Endothelial cell of umbilical vein (primary cell): Measurements from ENCODE around the gene HEATR1. TPM values are rescaled to one million over a fixed set of nuclear protein-coding genes. Genes with fewer than 3 reads are reported as not detected.

Experiments
- BruUV-seq: library from RNA; stranded (reverse); fragments of 400-500 nt; replicated peaks from 2 replicates; lab custom pipeline; 2021; lab: Mats Ljungman, UMichigan
- CTCF ChIA-PET: fragments of 300-600, 350-600 bp; sonication (Branson Sonifier 250); formaldehyde crosslinking; loops from one replicate; lab custom pipeline; 2021; ENCODE audit warnings: antibody characterized with exemption, inconsistent platforms; lab: Charles Lee
- POLR2A ChIA-PET: fragments of 300-600, 350-600 bp; sonication (Branson Sonifier 250); formaldehyde crosslinking; loops from one replicate; lab custom pipeline; 2021; ENCODE audit warnings: antibody characterized with exemption, inconsistent platforms; lab: Charles Lee
- DNase-seq: peaks from one replicate; pipeline ENCODE4 v3.0.0-alpha.2; 2011; ENCODE audit warnings: low read depth, low spot score
- FAIRE-seq: peaks from 2 replicates; lab custom pipeline; 2011; peaks lifted over from hg19 to GRCh38; lab: Jason Lieb, UNC
- H2AFZ ChIP-seq: 2 replicates; pipeline ENCODE4 v1.6.0; 2012; ENCODE audit warnings: low read depth, low read length, control low read depth, inconsistent platforms
- H3K27ac ChIP-seq: 2 replicates; pipeline ENCODE4 v1.5.1; 2011; ENCODE audit warnings: low read depth, mild to moderate bottlenecking, control low read depth, low read length, moderate library complexity; ENCODE audit not compliant: insufficient read depth
- H3K27me3 ChIP-seq, 2 experiments: 2 replicates each; pipeline versions ENCODE4 v1.6.0 to v1.6.1; 2011; ENCODE audit warnings: low read length in 2 of 2, mixed read lengths in 1 of 2; ENCODE audit not compliant: control insufficient read depth in 2 of 2, insufficient read depth in 2 of 2
- H3K36me3 ChIP-seq, 2 experiments: 2 replicates in 1 of 2; 3 replicates in 1 of 2; pipeline ENCODE4 v1.5.1; 2011; ENCODE audit warnings: low read length in 2 of 2, mild to moderate bottlenecking in 1 of 2, moderate library complexity in 1 of 2; ENCODE audit not compliant: control insufficient read depth in 2 of 2, insufficient read depth in 2 of 2; ENCODE audit errors: extremely low read depth in 1 of 2
- H3K4me1 ChIP-seq: 3 replicates; pipeline ENCODE4 v1.5.1; 2011; ENCODE audit warnings: mild to moderate bottlenecking, low read length; ENCODE audit not compliant: control insufficient read depth, insufficient read depth; ENCODE audit errors: extremely low read depth
- H3K4me2 ChIP-seq: 2 replicates; pipeline ENCODE4 v1.6.1; 2011; ENCODE audit warnings: low read length, control low read depth, mixed read lengths; ENCODE audit not compliant: insufficient read depth
- H3K4me3 ChIP-seq, 3 experiments: fragments of 200-600 bp in 1 of 3; sonication (generic), shearing (Covaris generic) in 1 of 3; replicated peaks in 1 of 3; 2 replicates each; pipeline ENCODE4 v1.5.1; 2011 to 2016; ENCODE audit warnings: control low read depth in 3 of 3, low read length in 3 of 3, mild to moderate bottlenecking in 2 of 3, inconsistent platforms in 1 of 3, low read depth in 1 of 3, moderate library complexity in 1 of 3; ENCODE audit not compliant: insufficient read depth in 1 of 3
- H3K79me2 ChIP-seq: 2 replicates; pipeline ENCODE4 v1.6.0; 2012; ENCODE audit warnings: low read length, inconsistent platforms; ENCODE audit not compliant: control insufficient read depth, insufficient read depth
- H3K9ac ChIP-seq: replicated peaks from 2 replicates; pipeline ENCODE3; 2011; ENCODE audit warnings: low read length, control low read depth; ENCODE audit not compliant: insufficient read depth; ENCODE audit errors: extremely low read depth
- H3K9me1 ChIP-seq: replicated peaks from 3 replicates; pipeline ENCODE4 v1.6.0; 2011; ENCODE audit warnings: mild to moderate bottlenecking, low read length; ENCODE audit not compliant: control insufficient read depth, insufficient read depth; ENCODE audit errors: extremely low read depth
- H3K9me3 ChIP-seq: replicated peaks from 2 replicates; pipeline ENCODE4 v1.5.1; 2012; ENCODE audit warnings: low read length, inconsistent platforms; ENCODE audit not compliant: control insufficient read depth, insufficient read depth
- H4K20me1 ChIP-seq: replicated peaks from 2 replicates; pipeline ENCODE3; 2011; ENCODE audit warnings: mild to moderate bottlenecking, low read length; ENCODE audit not compliant: control insufficient read depth, insufficient read depth; ENCODE audit errors: extremely low read depth
- GATA2 ChIP-seq: IDR thresholded peaks from 2 replicates; pipeline ENCODE4 v1.7.0; 2011; ENCODE audit warnings: low read depth, mild to moderate bottlenecking, moderate library complexity, mixed read lengths, low read length; ENCODE audit not compliant: insufficient read length, insufficient read depth
- MAX ChIP-seq: IDR thresholded peaks from 2 replicates; pipeline ENCODE4 v1.6.1; 2011; ENCODE audit not compliant: insufficient read depth, insufficient read length
- POLR2A ChIP-seq: IDR thresholded peaks from 2 replicates; pipeline ENCODE4 v1.6.1; 2012; ENCODE audit warnings: low read depth, mild to moderate bottlenecking, control low read depth, low read length
- POLR2AphosphoS5 ChIP-seq: IDR thresholded peaks from 2 replicates; pipeline ENCODE4 v1.6.1; 2012; ENCODE audit warnings: low read depth, mild to moderate bottlenecking, control low read depth, low read length, moderate library complexity; ENCODE audit not compliant: insufficient read depth
- dilution Hi-C: fragments of 300-500 bp; cut with MboI; formaldehyde crosslinking; loops from one replicate; pipeline ENCODE4 v1.15.0; 2019; ENCODE audit warnings: low sequenced_read_pairs; ENCODE audit not compliant: extremely low pct_ligation_motif_present
- intact Hi-C: fragments of 100-400 bp; cut with micrococcal nuclease; formaldehyde crosslinking; loops from one replicate; pipeline ENCODE4 v1.10.0; 2022
- polyA plus RNA-seq, 4 experiments: library from polyadenylated mRNA; depleted of rRNA in 3 of 4; stranded (reverse) in 3 of 4; unstranded in 1 of 4; fragments of >200 nt; gene quantifications; 2 replicates each; pipeline versions ENCODE4 v1.2.1 to v1.2.3, GENCODE V29; 2011 to 2012; ENCODE audit warnings: missing spikeins in 1 of 4
- total RNA-seq: library from RNA; stranded (reverse); gene quantifications from 2 replicates; pipeline ENCODE4 v1.2.3, GENCODE V29; 2021

HEATR1 gene
- total and polyA plus RNA-seq, 2 donors (not counting 3 experiments of a cell fraction or from before 2014, with no cell fraction given): 8.4 to 62.0 TPM

- H3K9me1 ChIP-seq: no peaks in the 10 kb centered on the region
- DNase-seq (no peak), FAIRE-seq (peak; percentile 18)
- H3K4me1 ChIP-seq: no peaks in the 10 kb centered on the region
- intact Hi-C loops: no loop called here
- CTCF ChIA-PET: interaction anchor here (0.9 kb wide), 1 partner anchor 9 kb away, joined by 3 read pairs; no protein-coding TSS in a partner anchor
- H3K79me2 ChIP-seq: no peaks in the 10 kb centered on the region
- H3K4me3 ChIP-seq: no peak overlapping the region
- no peaks in the 10 kb centered on the region for H3K36me3 ChIP-seq
- no peak overlapping the region for H3K27ac ChIP-seq
- H3K9ac ChIP-seq: no peak overlapping the region
- BruUV-seq: no TSS peak
- H2AFZ ChIP-seq: no peak overlapping the region
- no peaks in the 10 kb centered on the region for H3K9me3 ChIP-seq
- POLR2A ChIA-PET: no interaction called here
- TF ChIP-seq MAX (no peak), GATA2 (no peak), POLR2AphosphoS5 (no peak), POLR2A (no peak)
- H3K27me3 ChIP-seq: peaks cover 0 to 5% of the 10 kb centered on the region in 2 experiments
- no peaks in the 10 kb centered on the region for H4K20me1 ChIP-seq
- no peak overlapping the region for H3K4me2 ChIP-seq
- dilution Hi-C loops: no loop called here
These were observed 87.2 kb downstream of the HEATR1 start for GRCh38 chr1:236516929-236517704.

DNA sequence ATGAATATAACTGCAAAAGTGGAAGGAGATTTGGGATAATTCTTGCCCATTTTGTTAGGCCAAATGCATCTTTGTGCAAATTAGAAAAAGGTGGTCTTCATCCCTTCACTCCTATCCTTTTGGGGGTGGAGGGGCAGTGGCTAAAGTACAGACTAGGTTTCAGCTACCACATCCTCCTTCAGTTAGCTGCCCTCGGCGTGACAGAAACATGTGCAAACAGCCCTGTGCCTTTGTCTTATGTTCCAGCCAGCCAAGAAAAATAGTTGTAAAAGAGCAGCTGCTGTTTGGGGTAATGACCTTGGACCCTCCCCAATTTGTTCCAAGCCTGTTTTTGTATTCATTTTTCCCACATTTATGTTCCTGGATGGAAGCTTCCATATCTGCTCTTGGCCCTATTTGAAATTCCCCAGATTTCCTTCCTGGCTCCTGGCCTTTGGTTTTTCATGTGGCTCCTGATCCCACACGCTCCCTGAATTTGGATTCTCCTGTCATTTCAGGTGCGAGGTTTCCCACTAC, 88.8 kb downstream of the HEATR1 start:
- ChIA-PET POLR2A (no interaction called here), CTCF (interaction anchor here (0.9 kb wide), 1 partner anchor 12 kb away, joined by 3 read pairs; no protein-coding TSS in a partner anchor)
- intact Hi-C loops: loop anchor here (1.0 kb wide), 1 partner anchor 12 kb away; no protein-coding TSS in a partner anchor
- Histone ChIP-seq H3K27me3 (peaks cover 0 to 5% of the 10 kb centered on the region in 2 experiments), H3K9me1 (no peaks in the 10 kb centered on the region), H3K4me1 (no peaks in the 10 kb centered on the region), H3K9me3 (no peaks in the 10 kb centered on the region), H3K79me2 (no peaks in the 10 kb centered on the region), H3K27ac (no peak overlapping the region), H3K4me3 (no peak overlapping the region), H4K20me1 (no peaks in the 10 kb centered on the region), H2AFZ (no peak overlapping the region), H3K4me2 (no peak overlapping the region), H3K36me3 (no peaks in the 10 kb centered on the region), H3K9ac (no peak overlapping the region)
- dilution Hi-C loops: no loop called here
- DNase-seq (peak; percentile 17), FAIRE-seq (no peak)
- BruUV-seq: no TSS peak
- TF ChIP-seq POLR2AphosphoS5: no peak
